GM23338 (cell line): ENCODE results near the gene MPPED2. TPM values are rescaled to one million over a fixed set of nuclear protein-coding genes. Genes with fewer than 3 reads are reported as not detected.
A peak's percentile ranks its signal among the peaks of the same experiment; 100 is the strongest.

ENCODE experiments used
- ATAC-seq: fragments of 200-7000 bp; cut with Tn5 transposase; 3 replicates; pipeline ENCODE4 v1.9.1; 2020
- DNase-seq: peaks from one replicate; pipeline ENCODE4 v3.0.0-alpha.2; 2015; ENCODE audit warnings: low spot score
- H2AFZ ChIP-seq: fragments of 200-600 bp; sonication (generic); 2 replicates; pipeline ENCODE4 v1.8.0; 2016; ENCODE audit warnings: antibody characterized with exemption, mild to moderate bottlenecking, moderate library complexity
- H3F3A ChIP-seq: fragments of 200-600 bp; sonication (generic); replicated peaks from 2 replicates; pipeline ENCODE4 v1.8.0; 2017; ENCODE audit warnings: antibody characterized with exemption, mixed run types, low read depth
- H3K27ac ChIP-seq: fragments of 200-600 bp; sonication (generic); 2 replicates; pipeline ENCODE4 v1.6.1; 2016; ENCODE audit warnings: low read depth
- H3K27me3 ChIP-seq: fragments of 200-600 bp; sonication (generic); 2 replicates; pipeline ENCODE4 v1.8.0; 2016; ENCODE audit warnings: mild to moderate bottlenecking, mixed run types, moderate library complexity; ENCODE audit not compliant: insufficient read depth
- H3K36me3 ChIP-seq: fragments of 200-600 bp; sonication (generic); 2 replicates; pipeline ENCODE4 v1.8.0; 2016; ENCODE audit warnings: mild to moderate bottlenecking; ENCODE audit not compliant: insufficient read depth
- H3K4me1 ChIP-seq: fragments of 200-600 bp; sonication (generic); 2 replicates; pipeline ENCODE4 v1.8.0; 2016; ENCODE audit warnings: mild to moderate bottlenecking, moderate library complexity; ENCODE audit not compliant: insufficient read depth
- H3K4me2 ChIP-seq: fragments of 200-600 bp; sonication (generic); 2 replicates; pipeline ENCODE4 v1.7.1; 2017; ENCODE audit warnings: mixed run types
- H3K4me3 ChIP-seq: fragments of 200-600 bp; sonication (generic); 2 replicates; pipeline ENCODE4 v1.6.1; 2016; ENCODE audit warnings: mixed run types
- H3K79me2 ChIP-seq: fragments of 200-600 bp; sonication (generic); replicated peaks from 2 replicates; pipeline ENCODE4 v1.8.0; 2017; ENCODE audit warnings: mild to moderate bottlenecking; ENCODE audit not compliant: insufficient read depth
- H3K9me2 ChIP-seq: fragments of 200-600 bp; sonication (generic); 2 replicates; pipeline ENCODE4 v1.8.0; 2017; ENCODE audit not compliant: insufficient read depth
- H4K20me1 ChIP-seq: fragments of 200-600 bp; sonication (generic); replicated peaks from 2 replicates; pipeline ENCODE4 v1.8.0; 2017; ENCODE audit warnings: mild to moderate bottlenecking; ENCODE audit not compliant: insufficient read depth
- H3K27ac Mint-ChIP-seq: 2 replicates; pipeline ENCODE4 v1.8.0; 2020; ENCODE audit warnings: inconsistent platforms, mild to moderate bottlenecking, moderate library complexity, mixed read lengths
- H3K27me3 Mint-ChIP-seq: 3 replicates; pipeline ENCODE4 v1.8.0; 2022; ENCODE audit warnings: low read depth, mild to moderate bottlenecking, moderate library complexity, mixed read lengths, inconsistent platforms; ENCODE audit not compliant: insufficient read depth, poor library complexity
- H3K36me3 Mint-ChIP-seq: 3 replicates; pipeline ENCODE4 v1.8.0; 2021; ENCODE audit warnings: low read depth, mild to moderate bottlenecking, inconsistent platforms, moderate library complexity, mixed read lengths
- H3K4me1 Mint-ChIP-seq: 3 replicates; pipeline ENCODE4 v1.8.0; 2020; ENCODE audit warnings: mild to moderate bottlenecking, inconsistent platforms, mixed read lengths
- H3K4me3 Mint-ChIP-seq: 3 replicates; pipeline ENCODE4 v1.8.0; 2021; ENCODE audit warnings: moderate library complexity, mild to moderate bottlenecking, inconsistent platforms, mixed read lengths
- H3K9me3 Mint-ChIP-seq: 3 replicates; pipeline ENCODE4 v1.8.0; 2020; ENCODE audit warnings: moderate library complexity, mild to moderate bottlenecking, inconsistent platforms, mixed read lengths
- CREB1 ChIP-seq: fragments of 250-450 bp; sonication (Bioruptor Pico); IDR thresholded peaks from 2 replicates; pipeline ENCODE4 v1.5.0; 2020; ENCODE audit warnings: low read depth, mild to moderate bottlenecking, moderate library complexity
- CTCF ChIP-seq, 2 experiments: fragments of 200-600 bp in 1 of 2; sonication (generic) in 1 of 2; conservative IDR thresholded peaks; 2 replicates each; pipeline versions ENCODE4 v1.5.1 to v1.6.1; 2016 to 2017; ENCODE audit warnings: antibody characterized with exemption in 2 of 2, low read depth in 2 of 2, mild to moderate bottlenecking in 2 of 2, moderate library complexity in 1 of 2
- EZH2 ChIP-seq: fragments of 200-600 bp; sonication (generic); IDR thresholded peaks from one replicate; pipeline ENCODE4 v1.8.0; 2017; ENCODE audit warnings: antibody characterized with exemption, mild to moderate bottlenecking, low read depth; ENCODE audit not compliant: unreplicated experiment
- EZH2phosphoT487 ChIP-seq: fragments of 200-600 bp; sonication (generic); IDR thresholded peaks from one replicate; pipeline ENCODE4 v1.8.1; 2018; ENCODE audit warnings: antibody characterized with exemption; ENCODE audit not compliant: unreplicated experiment
- JUNB ChIP-seq: IDR thresholded peaks from one replicate; pipeline ENCODE4 v1.6.1; 2016; ENCODE audit warnings: antibody characterized with exemption; ENCODE audit not compliant: unreplicated experiment
- NANOG ChIP-seq: IDR thresholded peaks from 2 replicates; pipeline ENCODE4 v1.6.1; 2016; ENCODE audit warnings: antibody characterized with exemption, borderline replicate concordance
- POLR2AphosphoS5 ChIP-seq: IDR thresholded peaks from 2 replicates; pipeline ENCODE4 v1.6.1; 2016; ENCODE audit warnings: antibody characterized with exemption, low read depth
- REST ChIP-seq: IDR thresholded peaks from one replicate; pipeline ENCODE4 v1.6.1; 2018; ENCODE audit warnings: antibody characterized with exemption; ENCODE audit not compliant: unreplicated experiment
- STAT1 ChIP-seq: IDR thresholded peaks from one replicate; pipeline ENCODE4 v1.6.1; 2016; ENCODE audit warnings: antibody characterized with exemption; ENCODE audit not compliant: unreplicated experiment
- ZNF114 ChIP-seq: fragments of 250-450 bp; sonication (Bioruptor Pico); IDR thresholded peaks from 2 replicates; pipeline ENCODE4 v1.5.0; 2020; ENCODE audit warnings: mild to moderate bottlenecking, moderate library complexity
- polyA plus RNA-seq: library from polyadenylated mRNA; unstranded; fragments of >200 nt; fragmentation: Nextera tagmentation; extraction: Ambion mirVana; gene quantifications from 2 replicates; pipeline ENCODE4 v1.2.1, GENCODE V29; 2016
- total RNA-seq: library from RNA; depleted of rRNA; stranded (reverse); fragments of >200 nt; shearing (Covaris generic); gene quantifications from 2 replicates; pipeline ENCODE4 v1.2.3, GENCODE V29; 2014

Gene MPPED2
- total and polyA plus RNA-seq, 2 experiments from 2014 or later = 4.4 to 6.8 TPM

GRCh38 chr11:30505603-30506002 lies 80.5 kb downstream of the MPPED2 start (continued):
- TF ChIP-seq REST = no peak
- no peak for TF ChIP-seq CTCF (conservative IDR thresholded peaks at IDR 0.05; ENCODE audit: low read depth in 2 of 2)

GRCh38 chr11:30504468-30504867 lies 81.7 kb downstream of the MPPED2 start:
- Histone ChIP-seq H3K4me2 (no peak overlapping the region), H3K9me2 (peaks cover 9% of the 10 kb centered on the region; the same call in 1 of the 2 replicates), H3F3A (no peaks in the 10 kb centered on the region), H4K20me1 (no peaks in the 10 kb centered on the region), H3K4me1 (peaks cover 10% of the 10 kb centered on the region; the same call in 1 of the 2 replicates), H2AFZ (no peak overlapping the region), H3K79me2 (0 out of 2 replicates have a peak, but pooled peaks cover 5% of the 10 kb centered on the region), H3K27ac (no peak overlapping the region), H3K36me3 (no peaks in the 10 kb centered on the region), H3K27me3 (no peaks in the 10 kb centered on the region), H3K4me3 (no peak overlapping the region)
- H3K27ac Mint-ChIP-seq = no peak overlapping the region
- H3K27me3 Mint-ChIP-seq = no peaks in the 10 kb centered on the region
- no peak for TF ChIP-seq ZNF114 (CRISPR knock-in tag)
- no peak for TF ChIP-seq STAT1
- no peak for TF ChIP-seq POLR2AphosphoS5
- no peak overlapping the region for H3K4me3 Mint-ChIP-seq
- no peak for DNase-seq
- ATAC-seq = no peak
- H3K36me3 Mint-ChIP-seq = no peaks in the 10 kb centered on the region
- no peaks in the 10 kb centered on the region for H3K9me3 Mint-ChIP-seq
- H3K4me1 Mint-ChIP-seq = peaks cover 6% of the 10 kb centered on the region; the same call in 2 of the 3 replicates

- Mint-ChIP-seq H3K9me3 (no peaks in the 10 kb centered on the region), H3K27ac (0 out of 2 replicates have a peak overlapping the region, but pooled peaks have one; percentile 10)
- TF ChIP-seq POLR2AphosphoS5 (no peak), CREB1 (CRISPR knock-in tag) (no peak), EZH2phosphoT487 (no peak), NANOG (no peak), CTCF (conservative IDR thresholded peaks at IDR 0.05; ENCODE audit: low read depth in 2 of 2) (no peak), EZH2 (no peak), JUNB (no peak), REST (no peak)
These were observed 83.0 kb downstream of the MPPED2 start for GRCh38 chr11:30503156-30503555.

More at GRCh38 chr11:30503156-30503555, 83.0 kb downstream of the MPPED2 start:
- ATAC-seq (no peak), DNase-seq (no peak)
- Histone ChIP-seq H3K4me3 (no peak overlapping the region), H3K79me2 (0 out of 2 replicates have a peak, but pooled peaks cover 5% of the 10 kb centered on the region), H3K4me2 (no peak overlapping the region), H3K36me3 (no peaks in the 10 kb centered on the region), H3K4me1 (peaks cover 9% of the 10 kb centered on the region; the same call in 1 of the 2 replicates), H2AFZ (no peak overlapping the region), H3F3A (no peaks in the 10 kb centered on the region), H3K9me2 (peaks cover 9% of the 10 kb centered on the region; the same call in 1 of the 2 replicates), H4K20me1 (no peaks in the 10 kb centered on the region), H3K27ac (no peak overlapping the region), H3K27me3 (no peaks in the 10 kb centered on the region)
- no peaks in the 10 kb centered on the region for H3K36me3 Mint-ChIP-seq
- H3K27me3 Mint-ChIP-seq = no peaks in the 10 kb centered on the region
- no peaks in the 10 kb centered on the region; the same call in 1 of the 3 replicates for H3K4me1 Mint-ChIP-seq
- no peak overlapping the region for H3K4me3 Mint-ChIP-seq
